Measurements from ENCODE around the gene PCNX2.

The PCNX2 gene

GRCh38 chr1:233323718-233324117 is 28.2 kb upstream of the PCNX2 start:
- DNase-seq (ENCODE audit: low read depth) = no peak
- no peak overlapping the region for H3K4me3 ChIP-seq (ENCODE audit: low read depth, low read length)

- H3K4me3 ChIP-seq (ENCODE audit: low read depth, low read length) = no peak overlapping the region
- DNase-seq (ENCODE audit: low read depth) = no peak
Observed at GRCh38 chr1:233320023-233320422, 24.5 kb upstream of the PCNX2 start.

GRCh38 chr1:233319272-233319671 is 23.7 kb upstream of the PCNX2 start:
- no peak overlapping the region for H3K4me3 ChIP-seq (ENCODE audit: low read depth, low read length)
- DNase-seq (ENCODE audit: low read depth) = no peak

GRCh38 chr1:233316473-233316872 is 20.9 kb upstream of the PCNX2 start:
- no peak for DNase-seq (ENCODE audit: low read depth)
- no peak overlapping the region for H3K4me3 ChIP-seq (ENCODE audit: low read depth, low read length)

GRCh38 chr1:233315718-233316301 is 20.3 kb upstream of the PCNX2 start:
- no peak for DNase-seq (ENCODE audit: low read depth)
- no peak overlapping the region for H3K4me3 ChIP-seq (ENCODE audit: low read depth, low read length)

- no peak overlapping the region for H3K4me3 ChIP-seq (ENCODE audit: low read depth, low read length)
- DNase-seq (ENCODE audit: low read depth) = no peak
Observed at GRCh38 chr1:233313434-233314155, 18.1 kb upstream of the PCNX2 start.

- no peak for DNase-seq (ENCODE audit: low read depth)
Observed at GRCh38 chr1:233304489-233305102, 9.1 kb upstream of the PCNX2 start.

GRCh38 chr1:233300326-233300725 is 4.8 kb upstream of the PCNX2 start:
- no peak overlapping the region for H3K4me3 ChIP-seq (ENCODE audit: low read depth, low read length)
- no peak for DNase-seq (ENCODE audit: low read depth)

More at GRCh38 chr1:233304489-233305102, 9.1 kb upstream of the PCNX2 start:
- no peak overlapping the region for H3K4me3 ChIP-seq (ENCODE audit: low read depth, low read length)

GRCh38 chr1:233299450-233299849 is 3.9 kb upstream of the PCNX2 start:
- DNase-seq (ENCODE audit: low read depth) = no peak

GRCh38 chr1:233295975-233296322 is 424 bp upstream of the PCNX2 start:
- DNase-seq (ENCODE audit: low read depth) = no peak
- H3K4me3 ChIP-seq (ENCODE audit: low read depth, low read length) = peak overlapping the region; percentile 80

More at GRCh38 chr1:233299450-233299849, 3.9 kb upstream of the PCNX2 start:
- H3K4me3 ChIP-seq (ENCODE audit: low read depth, low read length) = no peak overlapping the region

- DNase-seq (ENCODE audit: low read depth) = peak; percentile 22
- H3K4me3 ChIP-seq (ENCODE audit: low read depth, low read length) = peak overlapping the region; percentile 80
Observed at GRCh38 chr1:233294913-233295236, 650 bp downstream of the PCNX2 start.

GRCh38 chr1:233293556-233294446 is 1.7 kb downstream of the PCNX2 start:
- DNase-seq (ENCODE audit: low read depth) = no peak
- H3K4me3 ChIP-seq (ENCODE audit: low read depth, low read length) = no peak overlapping the region

GRCh38 chr1:233290396-233291034 is 5.0 kb downstream of the PCNX2 start:
- H3K4me3 ChIP-seq (ENCODE audit: low read depth, low read length) = no peak overlapping the region
- no peak for DNase-seq (ENCODE audit: low read depth)

- H3K4me3 ChIP-seq (ENCODE audit: low read depth, low read length) = no peak overlapping the region
- DNase-seq (ENCODE audit: low read depth) = no peak
Observed at GRCh38 chr1:233289676-233290075, 5.8 kb downstream of the PCNX2 start.

- no peak overlapping the region for H3K4me3 ChIP-seq (ENCODE audit: low read depth, low read length)
- no peak for DNase-seq (ENCODE audit: low read depth)
Observed at GRCh38 chr1:233282582-233282886, 13.0 kb downstream of the PCNX2 start.

GRCh38 chr1:233281711-233282581 is 13.6 kb downstream of the PCNX2 start:
- no peak overlapping the region for H3K4me3 ChIP-seq (ENCODE audit: low read depth, low read length)
- no peak for DNase-seq (ENCODE audit: low read depth)

- no peak for DNase-seq (ENCODE audit: low read depth)
- no peak overlapping the region for H3K4me3 ChIP-seq (ENCODE audit: low read depth, low read length)
Observed at GRCh38 chr1:233279971-233280370, 15.6 kb downstream of the PCNX2 start.

GRCh38 chr1:233278631-233279030 is 16.9 kb downstream of the PCNX2 start:
- H3K4me3 ChIP-seq (ENCODE audit: low read depth, low read length) = no peak overlapping the region
- no peak for DNase-seq (ENCODE audit: low read depth)
